ENCODE data around the gene CRYBA4. TPM values are rescaled to one million over a fixed set of nuclear protein-coding genes. Genes with fewer than 3 reads are reported as not detected.

Gene CRYBA4
- total RNA-seq, 1 donor, result not detected

DNA sequence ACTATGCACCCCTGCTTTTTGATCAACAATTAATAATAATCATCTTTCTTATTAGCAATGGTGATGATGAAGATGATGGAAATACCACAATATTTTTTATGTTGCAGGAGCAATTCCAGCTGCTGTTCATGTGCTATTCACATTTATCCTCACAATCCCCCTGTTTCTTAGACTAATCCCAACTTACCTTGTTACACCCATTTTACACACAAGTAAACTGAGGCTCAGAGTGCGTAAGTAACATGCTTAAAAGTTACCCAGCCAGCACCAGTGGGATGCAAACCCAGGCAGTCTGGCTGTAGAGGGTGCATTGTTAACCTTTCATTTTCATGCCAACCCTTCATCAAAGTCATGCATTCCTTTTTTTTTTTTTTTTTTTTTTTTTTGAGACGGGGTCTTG, 1.6 kb upstream of the CRYBA4 start:
- DNase-seq (ENCODE audit: low read depth), result no peak
- TF ChIP-seq, protein P1, sequence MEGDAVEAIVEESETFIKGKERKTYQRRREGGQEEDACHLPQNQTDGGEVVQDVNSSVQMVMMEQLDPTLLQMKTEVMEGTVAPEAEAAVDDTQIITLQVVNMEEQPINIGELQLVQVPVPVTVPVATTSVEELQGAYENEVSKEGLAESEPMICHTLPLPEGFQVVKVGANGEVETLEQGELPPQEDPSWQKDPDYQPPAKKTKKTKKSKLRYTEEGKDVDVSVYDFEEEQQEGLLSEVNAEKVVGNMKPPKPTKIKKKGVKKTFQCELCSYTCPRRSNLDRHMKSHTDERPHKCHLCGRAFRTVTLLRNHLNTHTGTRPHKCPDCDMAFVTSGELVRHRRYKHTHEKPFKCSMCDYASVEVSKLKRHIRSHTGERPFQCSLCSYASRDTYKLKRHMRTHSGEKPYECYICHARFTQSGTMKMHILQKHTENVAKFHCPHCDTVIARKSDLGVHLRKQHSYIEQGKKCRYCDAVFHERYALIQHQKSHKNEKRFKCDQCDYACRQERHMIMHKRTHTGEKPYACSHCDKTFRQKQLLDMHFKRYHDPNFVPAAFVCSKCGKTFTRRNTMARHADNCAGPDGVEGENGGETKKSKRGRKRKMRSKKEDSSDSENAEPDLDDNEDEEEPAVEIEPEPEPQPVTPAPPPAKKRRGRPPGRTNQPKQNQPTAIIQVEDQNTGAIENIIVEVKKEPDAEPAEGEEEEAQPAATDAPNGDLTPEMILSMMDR (IDR thresholded peaks at IDR 0.05; ENCODE audit: insufficient read depth, low read length), result no peak
- H3K4me3 ChIP-seq (ENCODE audit: low read depth, low read length), result no peak overlapping the region

DNA sequence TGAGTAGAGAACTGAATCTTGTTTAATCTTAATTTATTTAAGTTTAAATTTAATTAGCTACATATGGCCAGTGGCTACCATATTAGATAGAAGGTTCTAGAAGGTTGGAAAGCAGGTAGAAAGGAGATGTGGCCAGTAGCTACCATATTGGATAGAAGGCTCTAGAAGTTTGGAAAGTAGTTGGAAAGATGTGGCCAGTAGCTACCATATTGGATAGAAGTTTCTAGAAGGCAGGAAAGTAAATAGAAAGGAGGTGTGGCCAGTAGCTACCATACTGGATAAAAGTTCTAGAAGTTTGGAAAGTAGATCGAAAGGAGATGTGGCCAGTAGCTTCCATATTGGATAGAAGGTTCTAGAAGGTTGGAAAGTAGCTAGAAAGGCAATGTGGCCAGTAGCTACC, 2.2 kb downstream of the CRYBA4 start:
- TF ChIP-seq, protein P1 (IDR thresholded peaks at IDR 0.05; ENCODE audit: insufficient read depth, low read length), result no peak

DNA sequence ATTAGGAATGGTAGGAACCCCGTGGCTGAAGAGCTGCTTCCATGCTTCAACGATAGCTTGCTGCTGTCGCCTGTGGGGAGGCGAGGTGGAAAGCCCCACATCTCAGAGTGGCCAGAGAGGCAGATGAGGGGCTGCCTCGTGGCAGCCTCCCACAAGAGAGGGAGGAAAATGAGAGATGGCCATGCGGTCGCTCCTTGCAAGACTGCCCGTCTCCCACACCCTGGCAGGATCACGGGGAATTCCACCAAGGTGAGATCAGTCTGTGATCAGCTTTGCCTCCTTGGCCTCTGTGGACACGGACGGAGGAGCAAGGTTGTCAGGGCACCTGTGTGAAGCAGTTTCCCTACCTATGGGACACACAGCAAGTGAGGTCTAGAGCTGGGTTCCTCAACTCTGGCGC, 3.0 kb downstream of the CRYBA4 start:
- no peak overlapping the region for H3K4me3 ChIP-seq (ENCODE audit: low read depth, low read length)
- TF ChIP-seq, protein P1 (IDR thresholded peaks at IDR 0.05; ENCODE audit: insufficient read depth, low read length), result no peak
- no peak for DNase-seq (ENCODE audit: low read depth)

More for the DNA sequence above, 2.2 kb downstream of the CRYBA4 start:
- no peak overlapping the region for H3K4me3 ChIP-seq (ENCODE audit: low read depth, low read length)
- no peak for DNase-seq (ENCODE audit: low read depth)

DNA sequence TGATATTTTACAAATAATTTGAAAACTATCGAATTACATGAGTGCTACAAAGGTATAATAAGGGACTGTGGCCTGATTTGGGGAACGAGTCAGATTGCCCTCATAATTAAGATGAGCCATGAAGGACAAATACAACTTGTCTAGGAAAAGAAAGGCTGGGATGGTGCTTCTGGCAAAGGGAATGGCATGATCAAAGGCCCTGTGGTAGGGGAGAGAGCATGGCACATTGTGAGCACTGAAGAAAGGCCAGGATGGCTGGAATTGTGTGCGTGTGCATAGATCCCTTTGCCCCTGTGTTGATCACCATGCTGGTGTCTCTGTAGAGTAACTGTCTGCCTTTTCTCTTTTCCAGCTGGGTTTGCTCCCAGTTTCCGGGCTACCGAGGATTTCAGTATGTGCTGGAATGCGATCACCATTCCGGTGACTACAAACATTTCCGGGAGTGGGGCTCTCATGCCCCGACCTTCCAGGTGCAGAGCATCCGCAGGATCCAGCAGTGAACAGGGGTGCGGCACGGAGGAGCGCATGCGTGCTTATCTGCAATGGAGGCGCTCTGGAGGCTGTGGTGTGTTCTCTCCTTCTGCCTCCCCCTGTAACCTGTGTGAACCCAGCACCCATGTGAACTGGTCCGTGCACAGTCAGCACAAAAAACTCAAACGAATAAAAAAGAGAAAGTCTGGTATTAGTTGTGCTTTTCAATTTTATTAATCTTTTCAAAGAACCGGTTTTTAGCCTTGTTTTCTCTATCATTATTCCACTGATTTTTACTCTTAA, 8.4 kb downstream of the CRYBA4 start:
- H3K4me3 ChIP-seq (ENCODE audit: low read depth, low read length), result no peak overlapping the region
- no peak for DNase-seq (ENCODE audit: low read depth)
- TF ChIP-seq, protein P1 (IDR thresholded peaks at IDR 0.05; ENCODE audit: insufficient read depth, low read length), result no peak

DNA sequence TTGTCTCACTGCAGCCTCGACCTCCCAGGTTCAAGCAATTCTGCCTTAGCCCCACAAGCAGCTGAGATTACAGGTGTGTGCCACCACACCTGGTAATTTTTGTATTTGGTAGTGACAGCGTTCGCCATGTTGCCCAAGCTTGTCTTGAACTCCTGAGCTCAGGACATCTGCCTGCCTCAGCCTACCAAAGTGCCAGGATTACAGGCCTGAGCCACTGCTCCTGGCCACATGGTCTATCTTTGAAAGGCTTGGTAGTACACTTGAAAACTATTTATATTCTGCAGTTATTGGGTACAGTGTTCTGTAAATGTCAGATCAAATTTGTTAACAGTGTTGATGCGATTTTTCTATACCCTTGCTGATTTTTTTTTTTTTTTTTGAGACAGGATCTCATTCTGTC, 9.5 kb downstream of the CRYBA4 start:
- H3K4me3 ChIP-seq (ENCODE audit: low read depth, low read length), result no peak overlapping the region
- DNase-seq (ENCODE audit: low read depth), result no peak
- TF ChIP-seq, protein P1 (IDR thresholded peaks at IDR 0.05; ENCODE audit: insufficient read depth, low read length), result no peak

DNA sequence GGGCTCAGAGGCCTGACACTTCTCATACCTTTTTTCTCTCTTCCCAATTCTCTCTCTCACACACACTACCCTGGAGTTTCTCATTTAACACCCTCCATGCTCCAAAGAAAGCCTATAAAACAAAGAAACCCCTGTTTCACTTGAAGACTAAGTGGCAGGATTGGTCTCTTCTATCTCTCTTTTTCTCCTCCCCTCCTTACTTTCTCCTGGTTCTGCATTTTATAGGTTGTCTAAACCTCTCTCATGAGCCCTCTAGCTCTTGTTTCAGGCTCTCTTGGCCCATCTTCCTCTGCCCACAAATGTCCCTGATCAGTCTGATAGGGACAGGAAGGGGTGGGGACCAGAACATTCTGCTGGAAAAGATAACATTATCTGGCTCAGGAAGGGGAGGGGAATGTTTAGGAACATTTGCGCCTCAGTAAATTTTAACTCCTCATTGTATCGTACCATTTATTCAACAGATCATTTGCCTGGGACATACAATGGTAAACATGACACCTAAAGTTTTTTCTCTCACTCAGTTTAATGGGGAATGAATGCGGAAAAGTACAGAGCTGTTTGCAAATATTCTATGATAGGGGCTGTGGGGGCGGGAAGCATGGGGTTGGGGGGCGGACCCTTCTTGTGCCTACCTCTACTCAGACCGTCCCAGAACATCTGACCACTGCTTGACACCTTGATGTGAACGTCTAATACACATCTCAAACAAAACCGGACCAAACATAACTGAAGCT, 10.8 kb downstream of the CRYBA4 start:
- TF ChIP-seq, protein P1 (IDR thresholded peaks at IDR 0.05; ENCODE audit: insufficient read depth, low read length), result no peak
- DNase-seq (ENCODE audit: low read depth), result no peak
- no peak overlapping the region for H3K4me3 ChIP-seq (ENCODE audit: low read depth, low read length)

Data from fibroblast of the aortic adventitia (primary cell).